ENCODE measurements around the gene FAM168A. TPM values are rescaled to one million over a fixed set of nuclear protein-coding genes. Genes with fewer than 3 reads are reported as not detected.

The FAM168A gene
- total and polyA plus RNA-seq, 2 of the 8 experiments (the other 6 are each of a cell fraction or from before 2014, with no cell fraction given), result 17.1 to 21.6 TPM

DNA sequence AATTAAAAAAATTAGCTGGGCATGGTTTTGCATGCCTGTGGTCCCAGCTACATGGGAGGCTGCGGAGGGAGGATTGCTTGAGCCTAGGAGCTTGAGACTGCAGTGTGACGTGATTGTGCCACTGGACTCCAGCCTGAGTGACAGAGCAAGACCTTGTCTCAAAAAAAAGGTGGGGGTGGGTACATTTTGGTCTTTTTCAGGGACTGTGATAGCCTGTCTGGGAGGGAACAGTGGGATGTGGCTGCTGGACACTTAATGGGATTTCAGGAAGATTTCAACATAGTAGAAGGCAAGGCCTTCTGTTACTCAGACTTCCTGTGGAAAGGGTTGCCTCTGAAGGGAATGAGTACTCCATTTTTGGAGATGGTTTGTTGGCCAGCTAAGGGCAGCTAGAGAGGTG is 181.1 kb downstream of the FAM168A start:
- H3K23ac ChIP-seq (ENCODE audit: insufficient read length), result no peak overlapping the region
- H3K27ac ChIP-seq (ENCODE audit: low read depth, low read length), result no peak overlapping the region
- ChIA-PET POLR2A (ENCODE audit: partially characterized antibody) (no interaction called here), CTCF (ENCODE audit: partially characterized antibody) (interaction anchor here (1.0 to 2.8 kb wide), 2 partner anchors 65 to 175 kb away, joined by 3 to 7 read pairs; no protein-coding TSS in a partner anchor)
- H3K18ac ChIP-seq (ENCODE audit: extremely low read depth, low read length), result no peak overlapping the region
- H2BK12ac ChIP-seq (ENCODE audit: low read depth, low read length), result no peak overlapping the region
- no peak overlapping the region for H3K9ac ChIP-seq (replicated peaks in 1 of 4; ENCODE audit: extremely low read depth in 1 of 4, low read depth in 3 of 4, low read length in 3 of 4)
- H3K79me1 ChIP-seq (ENCODE audit: low read depth, low read length), result no peaks in the 10 kb centered on the region; the same call in 1 of the 2 replicates
- no peak overlapping the region for H2AFZ ChIP-seq (ENCODE audit: low read length)
- H3K14ac ChIP-seq (ENCODE audit: insufficient read length), result no peak overlapping the region
- H4K5ac ChIP-seq (ENCODE audit: insufficient read length, low read depth, low read length), result no peak overlapping the region
- no peak overlapping the region for H2BK120ac ChIP-seq (replicated peaks; ENCODE audit: low read depth, low read length)
- no peak overlapping the region for H2BK5ac ChIP-seq (ENCODE audit: low read depth, low read length)
- FAIRE-seq (no peak), DNase-seq (ENCODE audit: low read depth in 1 of 2, low spot score in 2 of 2) (no peak)
- H4K20me1 ChIP-seq (replicated peaks in 1 of 2; ENCODE audit: control insufficient read depth in 1 of 2, insufficient read depth in 2 of 2, low read length in 2 of 2), result no peaks in the 10 kb centered on the region
- H2AK5ac ChIP-seq (ENCODE audit: low read depth, low read length), result no peak overlapping the region
- no peak overlapping the region for H3K4me2 ChIP-seq (ENCODE audit: insufficient read depth in 1 of 2, low read depth in 2 of 2, low read length in 2 of 2)
- no peak overlapping the region for H2BK20ac ChIP-seq (ENCODE audit: low read length)
- no peak overlapping the region for H4K8ac ChIP-seq (ENCODE audit: extremely low read depth, insufficient read depth, low read length)
- no peak overlapping the region for H3K4me3 ChIP-seq (ENCODE audit: extremely low read depth in 1 of 4, insufficient read depth in 2 of 4, low read depth in 3 of 4, low read length in 4 of 4)
- H3K56ac ChIP-seq (replicated peaks; ENCODE audit: insufficient read length, low read depth, low read length), result no peak overlapping the region
- no peaks in the 10 kb centered on the region for H3K23me2 ChIP-seq (ENCODE audit: low read depth, low read length)
- H4K91ac ChIP-seq (replicated peaks; ENCODE audit: insufficient read length, low read length), result no peak overlapping the region
- TF ChIP-seq MAFK (IDR thresholded peaks at IDR 0.05; ENCODE audit: low read depth, low read length) (no peak), SIRT6 (IDR thresholded peaks at IDR 0.05; ENCODE audit: low read length) (no peak), POLR2A (IDR thresholded peaks at IDR 0.05; ENCODE audit: control extremely low read depth in 1 of 2, low read depth in 2 of 2, low read length in 2 of 2) (no peak), CTBP2 (IDR thresholded peaks at IDR 0.05; ENCODE audit: borderline replicate concordance, insufficient read depth, insufficient read length, low read length) (no peak), HDAC2 (IDR thresholded peaks at IDR 0.05; ENCODE audit: borderline replicate concordance in 1 of 2, low read depth in 2 of 2, low read length in 2 of 2) (no peak)
- TF ChIP-seq, protein P1, sequence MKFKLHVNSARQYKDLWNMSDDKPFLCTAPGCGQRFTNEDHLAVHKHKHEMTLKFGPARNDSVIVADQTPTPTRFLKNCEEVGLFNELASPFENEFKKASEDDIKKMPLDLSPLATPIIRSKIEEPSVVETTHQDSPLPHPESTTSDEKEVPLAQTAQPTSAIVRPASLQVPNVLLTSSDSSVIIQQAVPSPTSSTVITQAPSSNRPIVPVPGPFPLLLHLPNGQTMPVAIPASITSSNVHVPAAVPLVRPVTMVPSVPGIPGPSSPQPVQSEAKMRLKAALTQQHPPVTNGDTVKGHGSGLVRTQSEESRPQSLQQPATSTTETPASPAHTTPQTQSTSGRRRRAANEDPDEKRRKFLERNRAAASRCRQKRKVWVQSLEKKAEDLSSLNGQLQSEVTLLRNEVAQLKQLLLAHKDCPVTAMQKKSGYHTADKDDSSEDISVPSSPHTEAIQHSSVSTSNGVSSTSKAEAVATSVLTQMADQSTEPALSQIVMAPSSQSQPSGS (IDR thresholded peaks at IDR 0.05; ENCODE audit: low read length), result no peak
- no peaks in the 10 kb centered on the region for H3K4me1 ChIP-seq (replicated peaks in 1 of 4; ENCODE audit: control insufficient read depth in 3 of 4, insufficient read depth in 4 of 4, low read length in 3 of 4)
- no peaks in the 10 kb centered on the region for H3K9me3 ChIP-seq (ENCODE audit: insufficient read depth in 2 of 2, low read depth in 1 of 2, low read length in 1 of 2)
- WGBS, 2 experiments (ENCODE audit: extremely low coverage in 1 of 2, insufficient coverage in 1 of 2, insufficient read length in 1 of 2, insufficient replicate concordance in 2 of 2, low coverage in 1 of 2, low lambda C conversion rate in 2 of 2, missing lambda C conversion rate in 1 of 2), result 86% methylated on average over 2 of the region's 2 CpGs; no CpG with 5 or more reads in 1 of the 2 experiments
- H3K36me3 ChIP-seq (ENCODE audit: control insufficient read depth in 2 of 4, insufficient read depth in 4 of 4, low read length in 3 of 4), result peaks cover 0 to 4% (median 0%) of the 10 kb centered on the region in 4 experiments; a peak in 3 of 8 replicates
- no peaks in the 10 kb centered on the region for H3K79me2 ChIP-seq (ENCODE audit: control insufficient read depth in 1 of 2, insufficient read depth in 2 of 2, low read length in 2 of 2)
- H2BK15ac ChIP-seq (ENCODE audit: low read length), result no peak overlapping the region
- H3K4ac ChIP-seq (replicated peaks; ENCODE audit: insufficient read length, low read depth, low read length), result no peak overlapping the region
- H3K27me3 ChIP-seq (replicated peaks in 1 of 4; ENCODE audit: control insufficient read depth in 3 of 4, extremely low read depth in 1 of 4, insufficient read depth in 3 of 4, low read length in 3 of 4), result no peaks in the 10 kb centered on the region

All from H1 (cell line).